GM23248 (cell line): ENCODE data around the gene ARSA.

Source experiments
- EZH2 ChIP-seq: fragments of 200-600 bp; sonication (generic); IDR thresholded peaks from 2 replicates; pipeline ENCODE4 v1.6.1; 2018; ENCODE audit warnings: antibody characterized with exemption, mild to moderate bottlenecking; ENCODE audit not compliant: insufficient read depth, poor library complexity, severe bottlenecking
- EZH2phosphoT487 ChIP-seq: fragments of 200-600 bp; sonication (generic); IDR thresholded peaks from 2 replicates; pipeline ENCODE4 v1.6.1; 2018; ENCODE audit warnings: antibody characterized with exemption, moderate library complexity, mild to moderate bottlenecking, low read depth; ENCODE audit not compliant: insufficient read depth

GRCh38 chr22:50620593-50621355 lies 7.2 kb downstream of the ARSA start:
- TF ChIP-seq EZH2 (no peak), EZH2phosphoT487 (no peak)
